Activated CD4-positive, alpha-beta T cell treated with anti-CD3 and anti-CD28 coated beads for 36 hours (primary cell): ENCODE results near the gene IER2. TPM values are rescaled to one million over a fixed set of nuclear protein-coding genes. Genes with fewer than 3 reads are reported as not detected.
A peak's percentile ranks its signal among the peaks of the same experiment; 100 is the strongest.

Experiments
- ATAC-seq: fragments of 200-7000 bp; cut with Tn5 transposase; one replicate; pipeline ENCODE4 v1.10.0; 2021; ENCODE audit warnings: mild to moderate bottlenecking, moderate library complexity
- CTCF ChIA-PET: fragments of 350-600 bp; sonication (Branson Sonifier 250); formaldehyde crosslinking; loops from one replicate; lab custom pipeline; 2021; ENCODE audit warnings: antibody characterized with exemption; lab: Charles Lee
- POLR2A ChIA-PET: fragments of 350-600 bp; sonication (Branson Sonifier 250); formaldehyde crosslinking; loops from one replicate; lab custom pipeline; 2021; ENCODE audit warnings: antibody characterized with exemption, inconsistent platforms; lab: Charles Lee
- DNase-seq: peaks from one replicate; pipeline ENCODE4 v3.0.0-alpha.2; 2020
- H3K27ac Mint-ChIP-seq: one replicate; pipeline ENCODE4 v1.8.0; 2021; ENCODE audit warnings: mixed read lengths
- H3K27me3 Mint-ChIP-seq: one replicate; pipeline ENCODE4 v1.8.0; 2021; ENCODE audit warnings: mixed read lengths
- H3K36me3 Mint-ChIP-seq: one replicate; pipeline ENCODE4 v1.8.0; 2021; ENCODE audit warnings: low read depth, mixed read lengths
- H3K4me1 Mint-ChIP-seq: one replicate; pipeline ENCODE4 v1.8.0; 2021; ENCODE audit warnings: mixed read lengths
- H3K4me3 Mint-ChIP-seq: one replicate; pipeline ENCODE4 v1.8.0; 2021; ENCODE audit warnings: mild to moderate bottlenecking, moderate library complexity, mixed read lengths
- H3K9me3 Mint-ChIP-seq: one replicate; pipeline ENCODE4 v1.8.0; 2021; ENCODE audit warnings: low read depth, mixed read lengths
- intact Hi-C, 2 experiments: fragments of 100-400 bp; cut with DNase I in 1 of 2; cut with micrococcal nuclease in 1 of 2; formaldehyde crosslinking; loops; one replicate each; pipeline versions ENCODE4 v1.14.2 to v1.15.1; 2022 to 2024; cut with DNase I, micrococcal nuclease
- total RNA-seq, 2 experiments: library from RNA; stranded (reverse); gene quantifications; one replicate each; pipeline ENCODE4 v1.2.3, GENCODE V29; 2021

The IER2 gene
- total RNA-seq, 2 experiments from 2014 or later: 109 to 118 TPM

- DNase-seq (peak; percentile 91), ATAC-seq (peak; percentile 31)
- H3K4me3 Mint-ChIP-seq: peak overlapping the region; percentile 87
- CTCF ChIA-PET: interaction anchor here (0.8 to 1.9 kb wide), 11 partner anchors 8 to 1227 kb away, joined by 3 to 12 read pairs (median 5); partner anchors contain the start of gene NACC1
- POLR2A ChIA-PET: interaction anchor here (0.7 to 1.7 kb wide), 10 partner anchors 9 to 55 kb away, joined by 3 to 15 read pairs (median 4); partner anchors contain the start of gene NACC1
- H3K27me3 Mint-ChIP-seq: no peaks in the 10 kb centered on the region
- peaks cover 32% of the 10 kb centered on the region for H3K36me3 Mint-ChIP-seq
- H3K27ac Mint-ChIP-seq: peak overlapping the region; percentile 100
- peaks cover 30% of the 10 kb centered on the region for H3K4me1 Mint-ChIP-seq
- H3K9me3 Mint-ChIP-seq: no peaks in the 10 kb centered on the region
- intact Hi-C loops: loop anchor here (1.0 to 10.0 kb wide), 10 partner anchors 8 to 1370 kb away; partner anchors contain the start of genes JUNB (in 1 of the 2) and TECR (in 1 of the 2)
Observed at GRCh38 chr19:13154911-13155471, 4.8 kb downstream of the IER2 start.

GRCh38 chr19:13155472-13156359 lies 5.5 kb downstream of the IER2 start:
- H3K27me3 Mint-ChIP-seq: no peaks in the 10 kb centered on the region
- DNase-seq: peak; percentile 82
- ATAC-seq: peak; percentile 1
- no peaks in the 10 kb centered on the region for H3K9me3 Mint-ChIP-seq
- ChIA-PET POLR2A (interaction anchor here (0.7 to 1.7 kb wide), 10 partner anchors 8 to 56 kb away, joined by 3 to 15 read pairs (median 4); partner anchors contain the start of gene NACC1), CTCF (interaction anchor here (0.8 to 1.9 kb wide), 12 partner anchors 8 to 1226 kb away, joined by 3 to 12 read pairs (median 5); partner anchors contain the start of gene NACC1)
- intact Hi-C loops: loop anchor here (1.0 to 10.0 kb wide), 8 partner anchors 8 to 1369 kb away; partner anchors contain the start of gene TECR (in 1 of the 2)
- H3K27ac Mint-ChIP-seq: peak overlapping the region; percentile 100
- H3K4me1 Mint-ChIP-seq: peaks cover 33% of the 10 kb centered on the region
- peaks cover 32% of the 10 kb centered on the region for H3K36me3 Mint-ChIP-seq
- H3K4me3 Mint-ChIP-seq: peak overlapping the region; percentile 87

- ChIA-PET POLR2A (no interaction called here), CTCF (interaction anchor here (0.5 kb wide), 1 partner anchor 8 kb away, joined by 3 read pairs; no protein-coding TSS in a partner anchor)
- Mint-ChIP-seq H3K4me1 (peaks cover 55% of the 10 kb centered on the region), H3K27me3 (no peaks in the 10 kb centered on the region), H3K9me3 (no peaks in the 10 kb centered on the region), H3K4me3 (no peak overlapping the region), H3K36me3 (peaks cover 7% of the 10 kb centered on the region), H3K27ac (peak overlapping the region; percentile 56)
- DNase-seq (no peak), ATAC-seq (no peak)
- intact Hi-C loops: loop anchor here (5.0 to 10.0 kb wide), 4 partner anchors 33 to 1365 kb away; partner anchors contain the start of genes SAMD1 (in 1 of the 2) and TECR (in 1 of the 2)
Observed at GRCh38 chr19:13159713-13160112, 9.5 kb downstream of the IER2 start.

GRCh38 chr19:13160557-13160956 lies 10.3 kb downstream of the IER2 start:
- ATAC-seq (no peak), DNase-seq (no peak)
- ChIA-PET POLR2A (interaction anchor here (0.6 kb wide), 1 partner anchor 17 kb away, joined by 4 read pairs; no protein-coding TSS in a partner anchor), CTCF (interaction anchor here (1.0 to 1.1 kb wide), 2 partner anchors 9 to 56 kb away, joined by 3 read pairs; no protein-coding TSS in a partner anchor)
- no peaks in the 10 kb centered on the region for H3K36me3 Mint-ChIP-seq
- no peak overlapping the region for H3K27ac Mint-ChIP-seq
- H3K27me3 Mint-ChIP-seq: no peaks in the 10 kb centered on the region
- H3K4me3 Mint-ChIP-seq: no peak overlapping the region
- intact Hi-C loops: loop anchor here in 1 of 2 experiments (5.0 kb wide), 1 partner anchor 932 kb away; the partner anchor contains the start of gene SAMD1
- H3K9me3 Mint-ChIP-seq: no peaks in the 10 kb centered on the region
- H3K4me1 Mint-ChIP-seq: peaks cover 63% of the 10 kb centered on the region

- H3K27ac Mint-ChIP-seq: peak overlapping the region; percentile 94
- peaks cover 64% of the 10 kb centered on the region for H3K4me1 Mint-ChIP-seq
- peak; percentile 56 for ATAC-seq
- no peaks in the 10 kb centered on the region for H3K9me3 Mint-ChIP-seq
- intact Hi-C loops: loop anchor here (1.0 to 5.0 kb wide), 2 partner anchors 8 to 929 kb away; partner anchors contain the start of gene SAMD1 (in 1 of the 2)
- peak; percentile 96 for DNase-seq
- peak overlapping the region; percentile 80 for H3K4me3 Mint-ChIP-seq
- H3K36me3 Mint-ChIP-seq: peaks cover 1% of the 10 kb centered on the region
- ChIA-PET CTCF (interaction anchor here (0.6 to 1.5 kb wide), 6 partner anchors 8 to 961 kb away, joined by 3 to 12 read pairs (median 3); no protein-coding TSS in a partner anchor), POLR2A (interaction anchor here (0.6 to 2.2 kb wide), 5 partner anchors 8 to 379 kb away, joined by 3 to 15 read pairs (median 8); partner anchors contain the start of genes IER2 and STX10)
- H3K27me3 Mint-ChIP-seq: no peaks in the 10 kb centered on the region
Observed at GRCh38 chr19:13162724-13163608, 12.8 kb downstream of the IER2 start.

DNA sequence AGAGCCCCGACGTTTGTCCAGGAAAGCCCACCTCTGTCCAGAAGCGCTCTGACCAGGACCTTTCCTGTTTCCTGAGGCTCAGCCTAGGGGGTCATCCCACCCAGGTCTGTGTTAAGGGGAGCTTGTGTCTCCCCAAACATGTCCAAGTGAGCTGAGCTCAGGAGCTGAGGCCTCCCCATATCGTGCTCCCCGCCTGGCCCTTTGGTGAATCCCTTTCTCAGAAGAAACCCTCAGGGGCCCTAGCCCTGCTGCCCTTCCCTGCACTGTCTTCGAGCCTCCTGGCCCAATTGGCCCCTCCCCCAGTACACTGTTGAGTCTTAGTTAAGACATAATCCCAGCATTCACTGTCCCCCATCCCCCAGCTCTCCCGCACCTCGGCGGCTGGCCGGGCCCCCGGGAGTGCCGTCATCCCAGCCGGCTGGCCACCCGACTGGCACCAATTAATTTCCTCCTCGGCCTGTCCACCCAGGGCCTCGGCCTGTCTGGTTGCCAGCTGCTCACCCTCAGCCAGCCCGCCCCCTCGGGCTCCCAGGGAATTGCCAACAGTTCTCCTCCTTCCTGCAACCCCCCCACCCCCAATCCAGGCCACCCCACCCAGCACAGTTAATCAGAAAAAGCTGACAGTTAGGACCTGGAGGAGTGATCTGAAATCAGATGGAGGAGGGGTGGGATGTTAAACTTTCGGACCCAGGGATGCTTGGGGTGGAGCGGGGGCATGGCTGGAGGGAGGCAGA lies 13.6 kb downstream of the IER2 start:
- intact Hi-C loops: loop anchor here (1.0 to 5.0 kb wide), 2 partner anchors 8 to 929 kb away; partner anchors contain the start of gene SAMD1 (in 1 of the 2)
- Mint-ChIP-seq H3K27me3 (no peaks in the 10 kb centered on the region), H3K27ac (peak overlapping the region; percentile 94), H3K4me3 (peak overlapping the region; percentile 80), H3K4me1 (peaks cover 66% of the 10 kb centered on the region), H3K36me3 (peaks cover 1% of the 10 kb centered on the region), H3K9me3 (no peaks in the 10 kb centered on the region)
- ChIA-PET CTCF (interaction anchor here (0.6 to 1.5 kb wide), 5 partner anchors 9 to 961 kb away, joined by 3 to 12 read pairs (median 5); no protein-coding TSS in a partner anchor), POLR2A (interaction anchor here (0.6 to 2.2 kb wide), 6 partner anchors 9 to 380 kb away, joined by 3 to 15 read pairs (median 6); partner anchors contain the start of genes IER2 and STX10)
- DNase-seq (peak; percentile 80), ATAC-seq (peak; percentile 36)

DNA sequence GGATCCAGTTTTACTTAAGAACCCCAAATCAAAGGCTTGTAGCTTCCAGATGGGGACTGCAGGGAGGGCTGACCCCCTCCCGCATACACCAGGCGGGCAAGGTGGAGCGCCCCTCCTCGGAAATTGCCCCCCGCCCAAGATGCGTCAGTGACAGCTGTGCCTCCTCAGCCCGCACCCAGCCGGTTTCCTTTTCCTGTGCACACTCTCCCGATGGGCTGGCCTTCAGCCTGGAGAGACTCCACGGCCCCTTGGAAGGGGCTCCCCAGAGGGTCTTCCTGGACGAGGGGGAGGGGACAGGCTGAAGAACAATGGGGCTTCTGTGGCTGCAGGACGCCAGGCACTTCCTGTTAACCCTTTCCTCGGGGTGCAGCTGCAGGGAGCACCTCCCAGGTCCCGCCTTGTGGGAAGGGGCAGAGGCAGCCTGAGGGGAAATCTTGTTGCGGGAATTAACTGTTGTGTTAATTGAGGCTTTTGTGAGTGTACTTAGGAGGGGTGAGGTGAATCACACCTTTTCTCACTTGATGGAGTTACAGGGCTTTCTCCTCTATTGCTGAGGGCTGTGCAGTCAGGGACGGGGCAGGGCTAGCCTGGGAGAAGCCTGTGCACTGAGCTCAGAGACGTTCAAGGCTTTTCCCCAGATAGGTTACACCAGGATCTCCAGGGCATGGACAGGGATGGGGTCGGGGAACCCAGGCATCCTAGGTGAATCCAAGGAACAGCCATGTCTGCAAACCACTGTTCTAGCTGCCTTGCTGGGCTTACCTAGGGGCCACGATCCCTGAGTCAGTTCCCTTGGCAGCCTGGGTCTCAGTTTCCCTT lies 14.3 kb downstream of the IER2 start:
- H3K4me3 Mint-ChIP-seq: peak overlapping the region; percentile 80
- H3K36me3 Mint-ChIP-seq: peaks cover 1% of the 10 kb centered on the region
- DNase-seq (peak; percentile 66), ATAC-seq (peak; percentile 20)
- intact Hi-C loops: loop anchor here in 1 of 2 experiments (5.0 kb wide), 2 partner anchors 928 to 1203 kb away; partner anchors contain the start of gene SAMD1
- H3K9me3 Mint-ChIP-seq: no peaks in the 10 kb centered on the region
- H3K27me3 Mint-ChIP-seq: no peaks in the 10 kb centered on the region
- ChIA-PET CTCF (interaction anchor here (0.5 to 1.1 kb wide), 5 partner anchors 8 to 98 kb away, joined by 3 to 7 read pairs (median 3); no protein-coding TSS in a partner anchor), POLR2A (interaction anchor here (0.6 to 2.2 kb wide), 7 partner anchors 9 to 552 kb away, joined by 3 to 15 read pairs (median 6); partner anchors contain the start of genes IER2 and STX10)
- H3K27ac Mint-ChIP-seq: peak overlapping the region; percentile 94
- peaks cover 73% of the 10 kb centered on the region for H3K4me1 Mint-ChIP-seq

DNA sequence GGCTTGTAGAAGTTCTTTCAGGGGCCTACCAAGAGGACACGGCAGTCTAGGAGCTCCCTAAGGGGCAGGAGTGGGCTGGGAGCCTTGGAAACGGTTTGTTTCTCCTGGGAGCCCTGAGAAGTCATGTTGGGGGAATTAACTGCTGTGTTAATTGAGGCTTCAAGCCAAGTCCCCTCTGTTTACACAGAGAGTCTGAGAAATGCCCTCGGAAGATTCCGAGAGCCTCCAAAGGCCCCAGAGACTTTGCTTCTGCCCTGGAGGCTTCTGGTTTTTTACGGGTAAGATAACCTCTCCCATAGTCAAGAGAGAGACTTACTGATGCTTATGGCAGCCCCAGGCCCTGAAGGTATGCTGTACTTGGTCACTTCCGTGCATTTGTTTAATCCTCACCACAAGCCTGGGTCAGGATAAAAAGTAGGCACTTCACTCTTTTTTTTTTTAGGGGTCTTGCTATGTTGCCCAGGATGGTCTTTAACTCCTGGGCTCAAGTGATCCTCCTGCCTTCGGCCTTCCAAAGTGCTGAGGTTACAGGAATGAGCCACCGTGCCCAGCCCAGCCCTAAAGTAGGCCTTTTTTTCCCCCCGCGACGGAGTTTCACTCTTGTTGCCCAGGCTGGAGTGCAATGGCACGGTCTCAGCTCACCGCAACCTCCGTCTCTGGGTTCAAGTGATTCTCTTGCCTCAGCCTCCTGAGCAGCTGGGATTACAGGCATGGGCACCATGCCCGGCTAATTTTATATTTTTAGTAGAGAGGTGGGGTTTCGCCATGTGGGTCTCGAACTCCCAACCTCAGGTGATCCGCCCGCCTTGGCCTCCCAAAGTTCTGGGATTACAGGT lies 15.2 kb downstream of the IER2 start:
- Mint-ChIP-seq H3K4me1 (peaks cover 78% of the 10 kb centered on the region), H3K27me3 (no peaks in the 10 kb centered on the region), H3K27ac (peak overlapping the region; percentile 94), H3K4me3 (no peak overlapping the region), H3K36me3 (peaks cover 1% of the 10 kb centered on the region), H3K9me3 (no peaks in the 10 kb centered on the region)
- ChIA-PET CTCF (interaction anchor here (0.5 to 1.7 kb wide), 7 partner anchors 9 to 98 kb away, joined by 3 to 7 read pairs (median 3); no protein-coding TSS in a partner anchor), POLR2A (interaction anchor here (0.6 to 2.2 kb wide), 5 partner anchors 10 to 553 kb away, joined by 3 to 15 read pairs (median 5); no protein-coding TSS in a partner anchor)
- DNase-seq (no peak), ATAC-seq (no peak)
- intact Hi-C loops: loop anchor here in 1 of 2 experiments (5.0 kb wide), 1 partner anchor 1202 kb away; no protein-coding TSS in a partner anchor
